Transverse colon (tissue), 4 donors: ENCODE results near the gene CNTNAP2. TPM values are rescaled to one million over a fixed set of nuclear protein-coding genes. Genes with fewer than 3 reads are reported as not detected.

Experiments used
- DNase-seq: peaks from one replicate; pipeline ENCODE4 v3.0.0-alpha.2; 2019
- H3K27ac ChIP-seq, 4 donors: fragments of 200-600 bp; sonication (generic); 2 replicates each; pipeline ENCODE4 v1.5.1; 2016 to 2018; ENCODE audit warnings: inconsistent platforms in 4 of 4
- H3K27me3 ChIP-seq: fragments of 200-600 bp; sonication (generic); 2 replicates; pipeline ENCODE4 v1.5.1; 2017; ENCODE audit warnings: inconsistent platforms
- H3K36me3 ChIP-seq, 4 donors: fragments of 200-600 bp; sonication (generic); 2 replicates each; pipeline ENCODE4 v1.5.1; 2017 to 2019; ENCODE audit warnings: inconsistent platforms in 4 of 4
- H3K4me1 ChIP-seq, 4 donors: fragments of 200-600 bp; sonication (generic); 2 replicates each; pipeline ENCODE4 v1.5.1; 2017 to 2020; ENCODE audit warnings: inconsistent platforms in 4 of 4
- H3K4me3 ChIP-seq, 4 donors: fragments of 200-600 bp; sonication (generic); 1 replicate in 1 of 4; 2 replicates in 3 of 4; pipeline versions ENCODE4 v1.5.1 to v1.6.1; 2017 to 2019; ENCODE audit warnings: inconsistent platforms in 4 of 4
- H3K9me3 ChIP-seq, 2 donors: fragments of 200-600 bp; sonication (generic); 2 replicates each; pipeline ENCODE4 v1.5.1; 2017 to 2019; ENCODE audit warnings: inconsistent platforms in 2 of 2
- EP300 ChIP-seq: sonication (generic); formaldehyde crosslinking; IDR thresholded peaks from one replicate; pipeline ENCODE4 v1.6.1; 2017; ENCODE audit warnings: antibody characterized with exemption, low read depth
- POLR2A ChIP-seq: fragments of 450-650 bp; IDR thresholded peaks from one replicate; pipeline ENCODE4 v1.6.1; 2016; ENCODE audit warnings: antibody characterized with exemption, mild to moderate bottlenecking, moderate library complexity
- POLR2AphosphoS5 ChIP-seq, 3 donors: sonication (generic); formaldehyde crosslinking; IDR thresholded peaks; one replicate each; pipeline ENCODE4 v1.6.1; 2016; ENCODE audit warnings: antibody characterized with exemption in 3 of 3
- WGBS, 2 donors: methylation state at CpG; one replicate each; pipeline ENCODE4 v1.1.5; 2018; ENCODE audit warnings: low coverage in 1 of 2; 5-methylcytosine and 5-hydroxymethylcytosine counted together
- in situ Hi-C, 4 donors: fragments of 200-750 bp; cut with MboI; loops; one replicate each; pipeline versions ENCODE4 v1.15.0 to v1.15.1; 2017; ENCODE audit warnings: low sequenced_read_pairs in 3 of 4, low pct_ligation_motif_present in 1 of 4, low pct_unique_long_range_greater_than_20kb in 1 of 4
- intact Hi-C: fragments of 100-400 bp; cut with DNase I; formaldehyde crosslinking; loops from one replicate; pipeline ENCODE4 v1.15.1; 2023; ENCODE audit warnings: low total_unique reads
- total RNA-seq, 4 donors: library from RNA; depleted of rRNA; stranded (reverse); fragments of >200 nt; gene quantifications; one replicate each; pipeline ENCODE4 v1.1.0, GENCODE V29; 2016
- TF ChIP-seq, protein P1 (sequence below), 5 experiments: fragments of 200-600 bp in 3 of 5; fragments of 450-650 bp in 2 of 5; sonication (generic) in 3 of 5; IDR thresholded peaks; 1 replicate in 2 of 5; 2 replicates in 3 of 5; pipeline ENCODE4 v1.5.1; 2016 to 2017; ENCODE audit warnings: antibody characterized with exemption in 5 of 5, inconsistent platforms in 3 of 5, mild to moderate bottlenecking in 2 of 5, moderate library complexity in 1 of 5

CNTNAP2 gene
- total RNA-seq, 4 donors from 2014 or later, result 0.60 to 2.9 (median 2.4) TPM

GRCh38 chr7:146826329-146826728, 709.7 kb downstream of the CNTNAP2 start:
- no peak for TF ChIP-seq POLR2A
- TF ChIP-seq, protein P1, sequence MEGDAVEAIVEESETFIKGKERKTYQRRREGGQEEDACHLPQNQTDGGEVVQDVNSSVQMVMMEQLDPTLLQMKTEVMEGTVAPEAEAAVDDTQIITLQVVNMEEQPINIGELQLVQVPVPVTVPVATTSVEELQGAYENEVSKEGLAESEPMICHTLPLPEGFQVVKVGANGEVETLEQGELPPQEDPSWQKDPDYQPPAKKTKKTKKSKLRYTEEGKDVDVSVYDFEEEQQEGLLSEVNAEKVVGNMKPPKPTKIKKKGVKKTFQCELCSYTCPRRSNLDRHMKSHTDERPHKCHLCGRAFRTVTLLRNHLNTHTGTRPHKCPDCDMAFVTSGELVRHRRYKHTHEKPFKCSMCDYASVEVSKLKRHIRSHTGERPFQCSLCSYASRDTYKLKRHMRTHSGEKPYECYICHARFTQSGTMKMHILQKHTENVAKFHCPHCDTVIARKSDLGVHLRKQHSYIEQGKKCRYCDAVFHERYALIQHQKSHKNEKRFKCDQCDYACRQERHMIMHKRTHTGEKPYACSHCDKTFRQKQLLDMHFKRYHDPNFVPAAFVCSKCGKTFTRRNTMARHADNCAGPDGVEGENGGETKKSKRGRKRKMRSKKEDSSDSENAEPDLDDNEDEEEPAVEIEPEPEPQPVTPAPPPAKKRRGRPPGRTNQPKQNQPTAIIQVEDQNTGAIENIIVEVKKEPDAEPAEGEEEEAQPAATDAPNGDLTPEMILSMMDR (IDR thresholded peaks at IDR 0.05), result no peak
- TF ChIP-seq POLR2AphosphoS5 (IDR thresholded peaks at IDR 0.05), result no peak
- no peak for TF ChIP-seq EP300
- WGBS, 2 donors, result 50 to 51% methylated on average over 1 to 2 of the region's 2 CpGs

DNA sequence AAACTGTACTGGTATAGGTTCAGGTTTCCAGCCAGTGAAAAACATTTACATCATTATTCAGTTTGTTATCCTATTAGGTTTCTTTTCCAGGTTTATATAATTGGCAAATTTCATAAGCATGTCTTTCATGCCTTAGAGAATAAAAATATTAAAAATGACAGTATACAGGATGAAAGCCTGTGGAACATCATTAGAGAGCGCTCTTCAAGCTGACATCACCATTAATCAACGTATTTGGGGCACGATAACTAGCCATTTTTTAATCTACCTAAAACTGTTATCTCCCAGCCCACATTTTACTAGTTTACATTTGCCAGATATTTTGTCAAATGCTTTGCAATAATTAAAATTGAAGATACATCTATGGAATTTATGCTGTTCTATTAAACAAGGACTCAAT, 714.1 kb downstream of the CNTNAP2 start:
- Histone ChIP-seq H3K9me3 (no peaks in the 10 kb centered on the region), H3K27me3 (no peaks in the 10 kb centered on the region), H3K27ac (no peak overlapping the region), H3K4me1 (no peaks in the 10 kb centered on the region), H3K36me3 (no peaks in the 10 kb centered on the region), H3K4me3 (no peak overlapping the region)
- in situ Hi-C loops, result no loop called here
- WGBS, 2 donors, result 68 to 76% methylated on average over 3 of the region's 3 CpGs
- intact Hi-C loops, result no loop called here
- TF ChIP-seq, protein P1 (IDR thresholded peaks at IDR 0.05), result no peak
- TF ChIP-seq POLR2A (no peak), POLR2AphosphoS5 (IDR thresholded peaks at IDR 0.05) (no peak), EP300 (no peak)
- no peak for DNase-seq

More at GRCh38 chr7:146826329-146826728, 709.7 kb downstream of the CNTNAP2 start:
- H3K36me3 ChIP-seq, result no peaks in the 10 kb centered on the region
- no peak overlapping the region for H3K27ac ChIP-seq
- peaks cover 2 to 8% of the 10 kb centered on the region in 2 donors for H3K9me3 ChIP-seq
- in situ Hi-C loops (no loop called here), intact Hi-C loops (no loop called here)
- H3K4me3 ChIP-seq, result no peak overlapping the region
- H3K4me1 ChIP-seq, result no peaks in the 10 kb centered on the region
- DNase-seq, result no peak
- H3K27me3 ChIP-seq, result no peaks in the 10 kb centered on the region

DNA sequence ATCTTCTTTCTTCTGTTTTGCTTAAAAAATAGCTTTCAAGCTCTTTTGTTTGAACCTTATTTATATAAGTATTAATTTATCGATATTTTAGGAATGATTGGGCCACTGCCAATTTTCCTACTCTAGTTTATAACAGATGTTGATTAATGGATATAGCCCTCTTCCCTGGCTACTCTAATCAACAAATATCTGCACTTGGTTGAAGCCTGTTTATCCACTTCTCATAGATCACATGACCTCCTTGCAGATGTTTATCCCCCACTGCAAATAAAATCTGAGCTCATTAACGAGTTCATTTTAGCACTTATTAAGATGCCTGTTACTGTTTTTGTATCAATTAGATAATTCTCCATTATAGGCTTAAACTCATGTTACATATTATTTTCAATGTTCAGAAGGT, 715.3 kb downstream of the CNTNAP2 start:
- no peak for TF ChIP-seq POLR2A
- TF ChIP-seq, protein P1 (IDR thresholded peaks at IDR 0.05), result no peak
- TF ChIP-seq POLR2AphosphoS5 (IDR thresholded peaks at IDR 0.05), result no peak
- no peak for TF ChIP-seq EP300
- H3K9me3 ChIP-seq, result peaks cover 0 to 3% of the 10 kb centered on the region in 2 donors
- H3K4me1 ChIP-seq, result no peaks in the 10 kb centered on the region
- H3K4me3 ChIP-seq, result no peak overlapping the region
- H3K27ac ChIP-seq, result no peak overlapping the region
- no peaks in the 10 kb centered on the region for H3K36me3 ChIP-seq
- in situ Hi-C loops, result no loop called here
- H3K27me3 ChIP-seq, result no peaks in the 10 kb centered on the region
- 50 to 70% methylated on average over 2 of the region's 2 CpGs for WGBS, 2 donors
- DNase-seq, result no peak
- intact Hi-C loops, result no loop called here

GRCh38 chr7:146844405-146844804, 727.8 kb downstream of the CNTNAP2 start:
- H3K27me3 ChIP-seq, result no peaks in the 10 kb centered on the region
- H3K36me3 ChIP-seq, result no peaks in the 10 kb centered on the region
- no peaks in the 10 kb centered on the region for H3K9me3 ChIP-seq
- no peak for DNase-seq
- no peak overlapping the region for H3K27ac ChIP-seq
- intact Hi-C loops (no loop called here), in situ Hi-C loops (no loop called here)
- 75 to 81% methylated on average over 2 of the region's 2 CpGs for WGBS, 2 donors
- H3K4me3 ChIP-seq, result no peak overlapping the region
- no peaks in the 10 kb centered on the region for H3K4me1 ChIP-seq
- TF ChIP-seq POLR2A, result no peak

GRCh38 chr7:146858690-146859089, 742.1 kb downstream of the CNTNAP2 start:
- peaks cover 0 to 5% of the 10 kb centered on the region in 2 donors for H3K9me3 ChIP-seq
- no peaks in the 10 kb centered on the region for H3K4me1 ChIP-seq
- DNase-seq, result no peak
- no peak overlapping the region for H3K27ac ChIP-seq
- H3K4me3 ChIP-seq, result no peak overlapping the region
- in situ Hi-C loops (no loop called here), intact Hi-C loops (no loop called here)
- TF ChIP-seq EP300 (no peak), POLR2A (no peak), POLR2AphosphoS5 (IDR thresholded peaks at IDR 0.05) (no peak)
- TF ChIP-seq, protein P1 (IDR thresholded peaks at IDR 0.05), result no peak
- no peaks in the 10 kb centered on the region for H3K36me3 ChIP-seq
- no peaks in the 10 kb centered on the region for H3K27me3 ChIP-seq
